ENCODE results near the gene FLCN.
"Not testable (repeated sequence)": the region's sequence is repeated elsewhere in the genome, so short reads cannot be mapped to it uniquely, and the experiment has no call there.

FLCN gene

DNA sequence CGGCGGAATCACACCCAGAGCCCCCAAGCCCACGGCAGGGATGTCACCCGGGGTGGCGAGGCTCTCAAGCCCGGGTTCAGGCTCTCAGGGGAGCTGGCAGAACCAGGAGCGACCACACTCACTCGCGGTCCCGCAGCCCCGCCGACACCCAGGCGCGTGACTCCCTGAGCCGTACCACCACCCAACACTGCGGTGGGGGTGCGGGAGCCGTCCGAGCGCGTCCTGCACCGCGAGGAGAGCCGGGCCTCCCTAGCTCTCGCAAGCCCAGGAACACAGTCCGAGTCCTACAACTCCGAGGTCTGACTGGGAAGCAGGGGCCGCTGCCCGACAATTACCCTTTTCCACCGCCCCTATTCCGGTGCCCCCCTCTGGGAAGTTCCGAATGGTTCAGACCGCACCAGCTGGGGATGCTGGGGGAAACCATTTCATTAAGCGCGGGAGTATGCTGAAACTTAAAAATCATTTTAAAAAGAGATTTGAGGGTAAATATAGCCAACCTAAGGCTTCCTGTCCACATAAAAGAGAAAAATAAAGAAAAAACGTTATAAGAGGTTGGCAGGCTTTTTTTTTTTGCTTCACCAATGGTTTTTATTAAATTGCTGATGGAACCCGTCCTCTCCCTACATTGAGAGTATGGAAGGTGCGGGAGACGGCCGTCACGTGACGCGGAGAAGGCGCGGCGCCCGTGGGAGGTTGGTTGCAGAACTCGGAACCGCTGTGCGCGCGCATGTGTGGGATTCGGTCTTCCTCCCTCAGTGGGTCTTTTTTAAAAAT lies at the start of gene FLCN:
TSS of gene FLCN (minus strand) at position 143 of the 774 bp plus-strand sequence. CDS start 9,031 bp downstream, outside the sequence.
- peak; percentile 84 to 93 (median 85) for DNase-seq

DNA sequence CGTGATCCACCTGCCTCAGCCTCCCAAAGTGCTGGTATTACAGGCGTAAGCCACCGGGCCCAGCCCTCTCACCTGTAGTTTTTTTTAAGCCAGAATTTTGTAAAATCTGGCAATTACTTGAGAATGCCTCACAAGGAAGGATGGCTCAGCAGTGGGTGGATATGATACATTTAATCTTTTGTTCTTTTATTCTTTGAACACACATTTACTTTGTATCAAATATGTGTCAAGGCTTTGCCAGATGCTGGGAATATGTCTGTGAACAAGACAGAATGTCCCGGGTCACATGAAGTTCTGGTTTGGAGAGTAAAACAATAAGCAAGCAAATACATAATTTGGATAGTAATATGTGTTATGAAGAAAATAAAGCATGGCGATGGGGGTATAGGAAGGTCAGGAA lies 49.0 kb upstream of the FLCN start:
- no peak for DNase-seq

DNA sequence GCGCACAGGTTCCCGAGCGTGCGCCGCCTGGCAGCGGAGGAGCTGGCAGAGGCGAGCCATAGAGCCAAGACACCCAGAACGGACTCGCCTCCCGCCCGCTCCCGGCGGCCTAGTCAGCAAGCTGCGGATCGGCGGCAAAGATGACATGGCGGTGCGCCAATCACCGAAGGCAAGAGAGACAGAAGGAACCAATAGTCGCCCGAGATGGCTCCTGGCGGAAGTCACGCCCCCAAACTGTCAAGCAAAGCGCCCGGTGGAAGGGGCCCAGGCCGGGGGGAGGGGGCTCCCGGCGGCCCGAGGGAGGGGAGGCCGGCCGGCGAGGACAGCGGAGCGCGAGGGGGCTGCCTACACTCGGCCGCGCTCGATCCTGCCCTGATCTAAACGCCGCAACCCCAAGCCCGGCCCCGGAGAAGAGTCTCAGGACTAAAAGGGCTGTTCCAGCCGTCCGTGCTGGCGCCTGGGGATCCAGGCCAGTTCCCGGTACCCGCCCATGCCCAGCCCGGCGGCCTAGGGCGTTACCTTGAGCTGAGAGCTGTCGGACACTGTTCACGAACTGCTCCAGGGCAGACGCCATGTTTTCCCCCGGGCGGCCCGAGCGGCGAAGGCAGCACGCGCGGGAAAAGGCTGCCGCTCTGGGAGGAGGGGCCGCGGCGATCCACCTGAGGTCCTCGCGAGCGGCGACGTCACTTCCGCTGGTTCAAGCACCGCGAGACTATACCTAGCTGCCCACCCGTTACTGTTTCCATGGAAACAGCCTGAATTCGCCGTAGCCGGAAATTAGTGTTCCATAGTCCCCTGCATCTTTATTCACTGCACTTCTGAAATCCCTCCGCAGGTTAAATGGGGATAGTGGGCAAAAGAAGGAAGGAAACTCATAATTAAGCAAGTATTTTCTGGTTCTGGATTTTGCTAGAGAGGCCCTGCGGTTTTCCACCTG lies 43.9 kb upstream of the FLCN start, which contains the start of gene COPS3:
TSS of gene COPS3 (minus strand) at position 634 of the 937 bp plus-strand sequence. CDS start at position 574, 60 bp downstream.
- DNase-seq = peak; percentile 89 to 96 (median 92)

DNA sequence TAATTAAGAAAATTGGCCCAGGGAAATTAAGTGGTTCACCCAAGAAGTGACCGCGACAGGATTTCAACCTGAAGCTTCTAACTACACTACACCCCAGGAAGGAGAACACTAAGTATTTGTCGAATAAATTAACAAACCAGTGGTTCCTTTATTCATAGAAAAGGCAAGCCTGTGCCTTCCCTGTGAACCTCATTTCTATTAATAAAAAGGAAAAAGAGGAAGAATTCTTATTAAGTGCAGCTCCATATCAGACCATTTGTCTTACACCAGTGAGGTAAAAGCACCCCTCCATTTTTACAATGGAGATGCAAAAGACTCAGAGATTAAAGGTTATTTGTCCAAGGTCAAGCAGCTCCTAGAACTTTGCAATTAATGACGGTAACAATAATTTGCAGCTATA lies 42.3 kb upstream of the FLCN start:
- no peak for DNase-seq

GRCh38 chr17:17277431-17277830 lies 40.5 kb upstream of the FLCN start:
- DNase-seq = not testable (repeated sequence)

DNA sequence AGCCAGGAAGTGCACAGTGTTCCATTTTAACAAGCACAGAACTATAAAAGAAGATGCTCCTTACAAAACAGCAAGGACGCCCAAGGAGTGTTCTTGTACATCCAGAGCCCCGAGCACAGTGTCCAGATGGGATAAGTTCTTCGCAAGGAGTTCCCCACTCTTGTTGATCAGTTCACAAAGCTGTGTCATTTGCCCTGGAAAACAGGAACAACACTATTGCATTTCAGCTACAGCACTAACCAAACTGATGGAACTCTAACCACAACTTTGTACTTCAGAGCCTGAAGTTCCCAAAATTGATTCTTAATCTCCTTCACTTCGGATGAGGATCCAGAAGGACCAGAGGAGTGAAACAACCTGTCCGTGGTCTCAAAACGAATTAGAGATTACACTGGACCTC lies 39.0 kb upstream of the FLCN start:
- no peak for DNase-seq

DNA sequence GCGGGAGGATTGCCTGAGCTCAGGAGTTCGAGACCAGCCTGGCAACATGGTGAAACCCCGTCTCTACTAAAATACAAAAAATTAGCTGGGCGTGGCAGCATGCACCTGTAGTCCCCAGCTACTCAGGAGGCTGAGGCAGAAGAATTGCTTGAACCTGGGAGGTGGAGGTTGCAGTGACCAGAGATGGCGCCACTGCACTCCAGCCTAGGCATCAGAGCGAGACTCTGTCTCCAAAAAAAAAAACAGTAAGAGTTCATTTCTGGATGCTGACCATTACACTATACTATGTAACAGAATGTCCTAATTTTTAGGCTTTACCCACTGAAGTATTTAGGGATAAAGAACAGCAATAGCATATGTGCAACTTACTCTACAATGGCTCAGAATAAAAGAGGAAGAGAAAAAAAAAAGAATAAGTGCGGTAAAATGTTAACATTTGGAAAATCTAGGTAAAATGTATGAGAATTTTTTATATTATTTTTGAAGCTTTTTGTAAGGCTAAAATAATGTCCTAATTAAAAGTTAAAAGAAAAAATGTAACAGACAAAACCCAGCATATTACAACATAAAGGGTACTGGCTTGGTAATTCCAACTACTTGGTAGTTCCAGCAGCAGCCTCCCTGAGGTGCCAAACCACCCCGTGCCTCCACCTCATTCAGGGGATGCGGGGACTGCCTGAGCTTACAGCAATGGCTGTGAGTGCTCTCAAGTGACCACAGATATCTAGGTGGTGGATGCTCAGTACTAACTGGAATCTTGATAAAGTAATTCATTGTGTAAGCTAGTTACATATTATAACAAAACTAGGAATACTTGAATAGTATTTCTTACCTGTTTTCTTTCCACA lies 33.2 kb upstream of the FLCN start:
- DNase-seq = no peak

- peak in 1 of 3 experiments; percentile 27 for DNase-seq
Measured at GRCh38 chr17:17264430-17264829, 27.5 kb upstream of the FLCN start.

DNA sequence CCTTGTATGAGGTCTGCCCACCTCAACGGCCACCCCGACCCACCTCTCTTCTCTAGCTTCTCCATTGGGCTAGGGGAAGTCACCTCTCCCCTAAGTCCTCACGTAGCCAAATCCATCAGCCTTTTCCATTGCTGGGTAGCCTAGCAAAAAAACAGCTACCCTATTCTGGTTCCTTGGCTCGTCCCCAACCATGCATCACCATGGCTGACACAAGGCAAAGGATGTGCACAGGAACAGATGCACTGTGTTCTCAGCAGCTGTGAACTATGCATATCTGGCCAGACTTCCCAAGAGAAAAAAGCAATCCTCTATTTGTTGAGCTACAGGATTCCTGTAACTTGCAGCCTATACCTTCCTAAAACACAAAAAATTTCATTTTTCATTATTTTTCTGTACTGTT lies 22.0 kb upstream of the FLCN start:
- DNase-seq = no peak

- DNase-seq = no peak
Measured at GRCh38 chr17:17258011-17258410, 21.0 kb upstream of the FLCN start.

GRCh38 chr17:17256316-17256715 lies 19.3 kb upstream of the FLCN start:
- DNase-seq = no peak

DNA sequence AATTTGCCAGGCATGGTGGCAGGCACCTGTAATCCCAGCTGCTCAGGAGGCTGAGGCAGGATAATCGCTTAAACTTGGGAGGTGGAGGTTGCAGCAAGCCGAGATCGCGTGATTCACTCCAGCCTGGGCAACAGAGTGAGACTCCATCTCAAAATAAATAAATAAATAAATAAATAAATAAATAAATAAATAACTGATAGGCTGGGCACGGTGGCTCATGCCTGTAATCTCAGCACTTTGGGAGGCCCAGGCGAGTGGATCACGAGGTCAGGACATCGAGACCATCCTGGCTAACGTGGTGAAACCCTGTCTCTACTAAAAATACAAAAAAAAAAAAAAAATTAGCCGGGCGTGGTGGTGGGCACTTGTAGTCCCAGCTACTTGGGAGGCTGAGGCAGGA lies 18.7 kb upstream of the FLCN start:
- DNase-seq = not testable (repeated sequence)

DNA sequence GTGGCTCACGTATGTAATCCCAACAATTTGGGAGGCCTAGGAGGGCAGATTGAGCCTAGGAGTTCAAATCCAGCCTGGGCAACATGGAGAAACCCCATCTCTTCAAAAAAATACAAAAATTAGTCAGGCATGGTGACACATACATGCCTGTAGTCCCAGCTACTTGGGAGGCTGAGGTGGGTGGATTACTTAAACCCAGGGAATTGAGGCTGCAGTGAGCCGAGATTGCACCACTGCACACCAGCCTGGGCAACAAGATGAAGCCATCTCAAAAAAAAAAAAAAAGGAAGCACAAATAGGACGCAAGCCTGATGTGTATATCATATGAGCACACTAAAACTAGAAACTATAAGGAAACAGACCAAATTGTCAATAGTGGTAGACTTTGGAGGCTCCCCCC lies 17.1 kb upstream of the FLCN start:
- DNase-seq = no peak

- DNase-seq = no peak
Measured at GRCh38 chr17:17253406-17253805, 16.4 kb upstream of the FLCN start.

DNA sequence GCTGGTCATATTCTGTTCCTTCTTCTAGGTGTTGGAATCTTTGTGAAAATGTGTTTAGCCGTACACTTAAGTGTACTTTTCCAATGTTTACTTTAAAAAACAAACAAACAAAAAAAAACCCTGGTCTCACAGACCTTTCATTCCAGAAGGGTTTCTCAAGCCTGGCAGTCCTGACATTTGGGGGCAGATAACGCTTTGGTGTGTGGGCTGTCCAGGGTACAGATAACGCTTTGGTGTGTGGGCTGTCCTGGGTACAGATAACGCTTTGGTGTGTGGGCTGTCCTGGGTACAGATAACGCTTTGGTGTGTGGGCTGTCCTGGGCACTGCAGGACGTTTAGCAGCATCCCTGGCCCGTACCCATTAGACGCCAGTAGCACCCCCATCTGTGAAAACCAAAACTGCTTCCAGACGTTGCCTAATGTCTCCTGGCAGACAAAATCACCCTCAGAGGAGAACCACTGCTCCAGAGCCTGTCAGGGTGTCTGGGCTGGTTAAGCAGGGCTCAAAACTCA lies 15.2 kb upstream of the FLCN start:
- DNase-seq = no peak

GRCh38 chr17:17246879-17247278 lies 9.9 kb upstream of the FLCN start:
- no peak for DNase-seq

DNA sequence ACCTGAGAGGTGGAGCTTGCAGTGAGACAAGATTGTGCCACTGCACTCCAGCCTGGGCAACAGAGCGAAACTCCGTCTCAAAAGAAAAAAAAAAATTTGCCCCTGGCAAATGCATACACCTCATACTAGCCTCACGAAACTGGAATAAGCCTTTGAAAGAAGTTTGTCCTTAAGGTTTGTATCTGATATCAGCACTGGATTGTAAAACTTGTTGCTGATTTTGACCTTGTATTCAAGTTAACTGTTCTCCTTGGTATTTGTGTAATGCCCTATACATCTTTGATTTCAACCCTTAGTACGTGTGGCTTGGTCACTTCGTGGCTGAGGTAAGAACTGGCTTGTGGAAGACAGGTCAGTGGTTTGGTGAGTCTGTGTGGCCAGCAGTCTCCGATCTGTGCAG lies 6.2 kb upstream of the FLCN start:
- no peak for DNase-seq

- no peak for DNase-seq
Measured at GRCh38 chr17:17242246-17242645, 5.3 kb upstream of the FLCN start.

- DNase-seq = no peak
Measured at GRCh38 chr17:17241656-17242055, 4.7 kb upstream of the FLCN start.

DNA sequence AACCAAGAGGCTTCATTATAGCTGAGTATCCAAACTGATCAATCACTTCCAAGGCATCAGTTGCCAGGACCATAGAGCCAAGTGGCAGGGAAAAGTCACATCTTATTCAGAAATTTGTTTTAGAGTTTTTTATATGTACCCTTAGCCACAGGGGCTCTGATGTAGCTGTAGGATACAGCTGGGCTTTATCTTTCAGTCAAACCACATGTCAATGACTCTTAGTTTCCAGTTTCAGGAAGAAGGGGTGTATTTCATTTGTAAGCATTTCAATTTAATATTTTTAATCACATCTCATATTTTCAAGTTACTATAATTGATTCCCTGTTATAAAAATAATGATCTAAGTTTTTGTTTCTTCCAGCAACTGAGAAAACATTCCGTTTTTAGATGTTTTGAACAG lies 2.9 kb upstream of the FLCN start:
- DNase-seq = no peak

- peak in 2 of 3 experiments; percentile 48 to 52 for DNase-seq
Measured at GRCh38 chr17:17236295-17237025, 508 bp downstream of the FLCN start.

Data from NCI-H1417 (cell line).